ENCODE data around the gene SLIT3.
"Not testable (repeated sequence)": the region's sequence is repeated elsewhere in the genome, so short reads cannot be mapped to it uniquely, and the experiment has no call there.

SLIT3 gene

GRCh38 chr5:168765551-168766425 lies 535.2 kb downstream of the SLIT3 start:
- no peak for DNase-seq (ENCODE audit: low spot score)

DNA sequence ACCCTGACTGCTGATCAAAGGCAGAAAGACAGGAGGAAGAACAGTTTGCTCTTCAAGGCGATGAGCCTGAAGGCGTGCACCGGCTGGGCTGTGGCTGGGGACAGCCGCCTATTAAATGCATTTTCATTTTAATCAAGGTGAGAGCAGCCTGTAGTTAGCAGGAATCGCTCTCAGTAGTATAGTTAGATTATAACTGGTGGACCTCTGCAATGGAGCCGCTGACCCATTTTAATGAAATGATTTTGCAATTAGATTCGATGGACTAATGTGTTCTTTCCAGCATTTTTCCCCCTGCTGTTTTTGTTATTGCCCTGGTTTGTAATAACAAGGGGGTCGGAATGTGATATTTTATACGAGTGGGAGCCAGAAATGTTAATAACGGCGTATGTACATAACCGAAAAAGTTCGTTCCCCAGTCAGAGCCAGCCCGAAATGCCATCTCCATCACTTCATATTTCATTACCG lies 535.8 kb downstream of the SLIT3 start:
- DNase-seq (ENCODE audit: low spot score): no peak

- DNase-seq (ENCODE audit: low spot score): no peak
Observed at GRCh38 chr5:168756453-168757391, 544.2 kb downstream of the SLIT3 start.

GRCh38 chr5:168755548-168756093 lies 545.3 kb downstream of the SLIT3 start:
- DNase-seq (ENCODE audit: low spot score): no peak

DNA sequence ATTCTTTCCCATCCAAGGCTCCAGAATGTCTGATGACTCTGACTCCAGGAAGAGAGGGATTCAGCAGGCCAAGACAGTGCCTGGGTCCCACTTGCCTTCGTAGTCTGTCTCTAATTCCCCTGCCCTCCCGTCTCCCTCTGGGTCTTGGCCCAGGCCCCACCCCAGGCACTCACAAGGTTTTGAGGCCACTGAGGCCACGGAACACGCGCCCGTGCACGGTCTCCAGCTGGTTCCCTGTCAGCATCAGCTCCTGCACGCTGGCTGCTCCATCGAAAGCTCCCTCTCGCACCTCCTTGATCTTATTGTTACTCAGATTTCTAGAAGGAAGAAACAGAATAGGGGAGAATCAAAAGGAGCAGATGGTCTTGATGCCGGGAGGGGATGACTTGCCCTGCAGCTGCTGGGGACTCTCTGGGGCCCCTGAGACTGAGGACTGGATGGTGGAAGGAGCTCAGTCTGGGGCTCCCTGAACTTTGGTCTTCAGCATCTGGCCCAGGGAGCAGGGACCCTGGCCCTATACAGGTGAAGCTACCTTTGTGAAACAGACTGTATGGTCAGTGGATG lies 547.2 kb downstream of the SLIT3 start:
- no peak for DNase-seq (ENCODE audit: low spot score)

DNA sequence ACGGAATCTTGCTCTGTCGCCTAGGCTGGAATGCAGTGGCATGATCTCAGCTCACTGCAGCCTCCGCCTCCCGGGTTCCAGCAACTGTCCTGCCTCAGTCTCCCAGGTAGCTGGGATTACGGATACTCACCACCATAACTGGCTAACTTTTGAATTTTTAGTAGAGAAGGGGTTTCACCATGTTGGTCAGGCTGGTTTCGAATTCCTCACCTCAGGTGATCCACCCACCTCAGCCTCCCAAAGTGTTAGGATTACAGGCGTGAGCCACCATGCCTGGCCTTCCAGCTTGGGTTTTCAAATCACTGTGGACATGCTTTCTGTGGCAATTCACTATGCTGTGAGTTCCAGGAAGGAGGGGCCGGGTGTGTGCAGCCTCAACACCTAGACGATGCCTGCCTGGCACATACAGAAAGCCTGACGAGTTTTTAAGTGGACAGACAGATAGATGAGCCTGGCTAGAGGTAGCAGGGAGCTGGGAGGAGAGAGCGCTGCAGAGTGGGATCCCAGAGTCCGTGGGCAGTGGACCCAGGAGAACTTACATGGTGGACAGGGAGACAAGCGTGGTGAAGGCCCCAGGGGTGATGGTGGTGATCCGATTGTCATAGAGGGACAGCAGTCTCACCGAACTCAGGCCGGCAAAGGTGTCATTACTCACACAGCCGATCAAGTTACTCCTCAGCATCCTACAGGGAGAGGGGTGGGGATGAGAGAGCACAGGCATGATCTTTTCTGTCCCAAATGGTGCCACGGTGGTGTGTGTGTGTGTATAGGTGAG lies 548.3 kb downstream of the SLIT3 start:
- no peak for DNase-seq (ENCODE audit: low spot score)

GRCh38 chr5:168752012-168752411 lies 548.9 kb downstream of the SLIT3 start:
- no peak for DNase-seq (ENCODE audit: low spot score)

DNA sequence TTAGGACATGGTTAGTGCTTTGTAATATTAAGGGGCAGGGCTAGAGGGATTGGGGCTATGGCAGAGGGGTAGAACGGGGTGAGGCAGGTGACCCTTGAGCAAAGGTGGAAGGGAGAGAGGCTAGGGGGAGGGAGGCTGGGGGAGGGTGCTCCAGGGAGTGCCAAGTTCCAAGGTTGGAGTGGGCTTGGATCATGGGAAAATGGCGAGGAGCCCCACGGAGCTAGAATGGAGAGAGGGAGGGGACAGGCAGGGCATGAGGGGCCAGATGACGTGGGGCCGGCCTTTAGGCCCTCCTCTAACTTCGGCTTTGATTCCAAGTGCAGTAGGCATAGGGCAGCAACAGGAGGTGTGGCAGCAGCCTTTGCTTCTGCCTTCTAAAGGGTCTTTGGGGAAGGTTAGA lies 550.0 kb downstream of the SLIT3 start:
- DNase-seq (ENCODE audit: low spot score): no peak

DNA sequence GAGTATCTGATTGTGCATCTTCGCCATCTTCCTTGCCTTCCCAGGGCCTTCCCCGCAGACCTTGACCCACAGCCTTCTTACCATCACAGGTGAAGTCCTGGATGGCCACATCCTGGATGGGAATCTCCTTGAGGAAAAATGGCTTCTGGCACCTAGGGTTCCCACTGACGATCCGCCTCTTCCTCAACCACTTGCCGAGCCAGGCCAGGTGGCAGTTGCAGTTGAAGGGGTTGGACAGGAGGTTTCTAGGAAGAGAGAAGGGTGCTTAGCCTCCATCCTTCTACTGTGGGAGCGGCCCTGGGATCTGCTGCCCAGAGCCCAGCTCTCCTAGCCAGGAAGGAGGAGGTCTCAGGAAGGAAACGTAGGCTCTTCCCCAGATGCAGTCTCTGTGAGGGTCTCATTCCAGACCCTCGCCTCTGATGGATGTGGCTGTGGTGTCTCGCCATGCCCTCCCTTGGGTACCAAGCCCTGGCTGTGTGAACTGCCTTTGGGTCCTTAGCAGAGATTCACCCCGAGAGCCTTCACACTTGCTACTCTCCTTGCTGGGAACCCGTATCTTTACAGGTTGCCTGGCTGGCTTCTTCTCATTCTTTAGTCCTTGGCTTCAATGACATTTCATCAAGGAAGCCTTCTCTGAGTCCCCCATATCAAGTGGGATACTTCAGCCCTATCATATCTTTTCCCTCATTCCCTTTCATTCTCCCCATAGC lies 551.4 kb downstream of the SLIT3 start:
- no peak for DNase-seq (ENCODE audit: low spot score)

- DNase-seq (ENCODE audit: low spot score): peak; percentile 84
Observed at GRCh38 chr5:168747987-168748777, 552.8 kb downstream of the SLIT3 start.

DNA sequence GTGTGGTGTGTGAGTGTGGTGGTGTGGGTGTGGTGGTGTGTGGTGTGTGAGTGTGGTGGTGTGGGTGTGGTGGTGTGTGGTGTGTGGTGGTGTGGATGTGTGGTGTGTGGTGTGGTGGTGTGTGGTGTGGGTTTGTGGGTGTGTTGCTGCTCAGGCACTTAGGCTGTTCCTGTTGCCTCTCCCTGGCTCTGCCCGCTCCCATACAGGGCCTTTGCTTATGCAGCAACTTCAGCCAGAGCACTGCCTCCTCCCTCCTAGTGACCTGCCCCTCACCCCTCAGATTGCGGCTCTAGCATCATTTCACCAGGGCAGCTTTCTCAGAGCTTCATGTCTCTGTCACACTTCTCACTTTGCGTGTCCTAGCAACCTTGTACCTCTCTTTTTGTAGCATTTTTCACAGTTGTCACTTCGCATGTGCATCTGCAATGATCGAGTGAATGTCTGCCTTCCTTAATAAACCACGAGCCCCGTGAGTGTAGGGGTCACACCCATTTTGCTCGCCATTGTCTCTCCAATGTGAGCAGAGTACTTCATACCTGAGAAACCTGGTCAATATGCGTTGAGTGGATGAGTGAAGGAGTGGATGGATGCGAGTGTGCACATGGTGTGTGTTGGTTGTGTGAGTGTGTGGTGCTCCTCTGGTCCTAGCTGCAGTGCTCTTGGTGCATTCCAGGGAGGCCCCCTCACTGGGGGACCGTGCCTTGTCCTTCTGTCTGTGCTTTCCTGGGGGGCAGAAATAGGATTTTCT lies 553.9 kb downstream of the SLIT3 start:
- no peak for DNase-seq (ENCODE audit: low spot score)

DNA sequence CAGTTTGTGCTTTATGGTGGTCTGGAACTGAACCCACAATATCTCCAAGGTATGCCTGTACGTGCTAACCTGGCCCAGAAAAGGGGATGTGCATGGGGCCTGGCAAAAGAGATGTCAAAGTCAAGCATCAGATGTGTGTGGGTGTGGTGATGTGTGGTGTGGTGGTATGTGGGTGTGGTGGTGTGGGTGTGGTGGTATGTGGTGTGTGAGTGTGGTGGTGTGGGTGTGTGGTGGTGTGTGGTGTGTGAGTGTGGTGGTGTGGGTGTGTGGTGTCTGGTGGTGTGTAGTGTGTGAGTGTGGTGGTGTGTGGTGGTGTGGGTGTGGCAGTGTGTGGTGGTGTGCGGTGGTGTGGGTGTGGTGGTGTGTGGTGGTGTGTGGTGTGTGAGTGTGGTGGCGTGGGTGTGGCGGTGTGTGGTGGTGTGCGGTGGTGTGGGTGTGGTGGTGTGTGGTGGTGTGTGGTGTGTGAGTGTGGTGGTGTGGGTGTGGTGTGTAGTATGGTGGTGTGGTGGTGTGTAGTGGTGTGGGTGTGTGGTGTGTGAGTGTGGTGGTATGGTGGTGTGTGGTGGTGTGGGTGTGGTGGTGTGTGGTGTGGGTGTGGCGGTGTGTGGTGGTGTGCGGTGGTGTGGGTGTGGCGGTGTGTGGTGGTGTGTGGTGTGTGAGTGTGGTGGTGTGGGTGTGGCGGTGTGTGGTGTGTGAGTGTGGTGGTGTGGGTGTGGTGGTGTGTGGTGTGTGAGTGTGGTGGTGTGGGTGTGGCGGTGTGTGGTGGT lies 554.6 kb downstream of the SLIT3 start:
- not testable (repeated sequence) for DNase-seq (ENCODE audit: low spot score)

DNA sequence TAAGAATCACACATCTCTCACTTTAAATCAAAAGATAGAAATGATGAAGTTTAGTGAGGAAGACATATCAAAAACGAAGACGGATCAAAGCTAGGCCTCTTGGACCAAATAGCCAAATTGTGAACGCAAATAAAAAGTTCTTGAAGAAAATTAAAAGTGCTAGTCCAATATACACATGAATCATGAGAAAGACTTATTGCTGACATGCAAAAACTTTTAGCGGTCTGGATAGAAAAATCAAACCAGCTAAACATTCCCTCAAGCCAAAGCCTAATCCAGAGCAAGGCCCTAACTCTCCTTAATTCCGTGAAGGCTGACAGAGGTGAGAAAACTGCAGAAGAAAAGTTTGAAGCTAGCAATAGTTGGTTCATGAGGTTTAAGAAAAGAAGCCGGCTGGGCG lies 557.3 kb downstream of the SLIT3 start:
- DNase-seq (ENCODE audit: low spot score): no peak

- peak; percentile 1 for DNase-seq (ENCODE audit: low spot score)
Observed at GRCh38 chr5:168742311-168742710, 558.6 kb downstream of the SLIT3 start.

- peak; percentile 34 for DNase-seq (ENCODE audit: low spot score)
Observed at GRCh38 chr5:168740811-168741213, 560.1 kb downstream of the SLIT3 start.

GRCh38 chr5:168740092-168740800 lies 560.7 kb downstream of the SLIT3 start:
- peak; percentile 10 for DNase-seq (ENCODE audit: low spot score)

GRCh38 chr5:168737066-168737465 lies 563.9 kb downstream of the SLIT3 start:
- peak; percentile 22 for DNase-seq (ENCODE audit: low spot score)
